ENCODE data around the gene SNAPIN.
A peak's percentile ranks its signal among the peaks of the same experiment; 100 is the strongest.

SNAPIN gene

DNA sequence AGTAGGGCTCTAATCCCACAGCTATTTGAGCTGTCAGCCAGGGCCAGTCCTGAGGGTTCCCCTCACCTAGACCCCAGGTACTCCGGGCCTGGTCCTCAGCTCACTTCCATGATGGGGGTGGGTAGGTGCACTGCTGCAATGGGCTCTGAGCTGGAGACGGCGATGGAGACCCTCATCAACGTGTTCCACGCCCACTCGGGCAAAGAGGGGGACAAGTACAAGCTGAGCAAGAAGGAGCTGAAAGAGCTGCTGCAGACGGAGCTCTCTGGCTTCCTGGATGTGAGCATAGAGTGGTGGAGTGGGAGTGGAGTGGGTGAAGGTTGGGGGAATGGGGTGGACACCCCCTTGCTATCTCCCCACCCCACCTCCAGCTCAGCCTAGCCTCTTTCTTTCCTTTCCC is 28.1 kb upstream of the SNAPIN start:
- H3K4me3 ChIP-seq (ENCODE audit: low read depth, low read length), result no peak overlapping the region
- in situ Hi-C loops (cut with HindIII; ENCODE audit: low sequenced_read_pairs), result no loop called here
- TF ChIP-seq, protein P1, sequence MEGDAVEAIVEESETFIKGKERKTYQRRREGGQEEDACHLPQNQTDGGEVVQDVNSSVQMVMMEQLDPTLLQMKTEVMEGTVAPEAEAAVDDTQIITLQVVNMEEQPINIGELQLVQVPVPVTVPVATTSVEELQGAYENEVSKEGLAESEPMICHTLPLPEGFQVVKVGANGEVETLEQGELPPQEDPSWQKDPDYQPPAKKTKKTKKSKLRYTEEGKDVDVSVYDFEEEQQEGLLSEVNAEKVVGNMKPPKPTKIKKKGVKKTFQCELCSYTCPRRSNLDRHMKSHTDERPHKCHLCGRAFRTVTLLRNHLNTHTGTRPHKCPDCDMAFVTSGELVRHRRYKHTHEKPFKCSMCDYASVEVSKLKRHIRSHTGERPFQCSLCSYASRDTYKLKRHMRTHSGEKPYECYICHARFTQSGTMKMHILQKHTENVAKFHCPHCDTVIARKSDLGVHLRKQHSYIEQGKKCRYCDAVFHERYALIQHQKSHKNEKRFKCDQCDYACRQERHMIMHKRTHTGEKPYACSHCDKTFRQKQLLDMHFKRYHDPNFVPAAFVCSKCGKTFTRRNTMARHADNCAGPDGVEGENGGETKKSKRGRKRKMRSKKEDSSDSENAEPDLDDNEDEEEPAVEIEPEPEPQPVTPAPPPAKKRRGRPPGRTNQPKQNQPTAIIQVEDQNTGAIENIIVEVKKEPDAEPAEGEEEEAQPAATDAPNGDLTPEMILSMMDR (IDR thresholded peaks at IDR 0.05; ENCODE audit: low read depth, low read length), result no peak

DNA sequence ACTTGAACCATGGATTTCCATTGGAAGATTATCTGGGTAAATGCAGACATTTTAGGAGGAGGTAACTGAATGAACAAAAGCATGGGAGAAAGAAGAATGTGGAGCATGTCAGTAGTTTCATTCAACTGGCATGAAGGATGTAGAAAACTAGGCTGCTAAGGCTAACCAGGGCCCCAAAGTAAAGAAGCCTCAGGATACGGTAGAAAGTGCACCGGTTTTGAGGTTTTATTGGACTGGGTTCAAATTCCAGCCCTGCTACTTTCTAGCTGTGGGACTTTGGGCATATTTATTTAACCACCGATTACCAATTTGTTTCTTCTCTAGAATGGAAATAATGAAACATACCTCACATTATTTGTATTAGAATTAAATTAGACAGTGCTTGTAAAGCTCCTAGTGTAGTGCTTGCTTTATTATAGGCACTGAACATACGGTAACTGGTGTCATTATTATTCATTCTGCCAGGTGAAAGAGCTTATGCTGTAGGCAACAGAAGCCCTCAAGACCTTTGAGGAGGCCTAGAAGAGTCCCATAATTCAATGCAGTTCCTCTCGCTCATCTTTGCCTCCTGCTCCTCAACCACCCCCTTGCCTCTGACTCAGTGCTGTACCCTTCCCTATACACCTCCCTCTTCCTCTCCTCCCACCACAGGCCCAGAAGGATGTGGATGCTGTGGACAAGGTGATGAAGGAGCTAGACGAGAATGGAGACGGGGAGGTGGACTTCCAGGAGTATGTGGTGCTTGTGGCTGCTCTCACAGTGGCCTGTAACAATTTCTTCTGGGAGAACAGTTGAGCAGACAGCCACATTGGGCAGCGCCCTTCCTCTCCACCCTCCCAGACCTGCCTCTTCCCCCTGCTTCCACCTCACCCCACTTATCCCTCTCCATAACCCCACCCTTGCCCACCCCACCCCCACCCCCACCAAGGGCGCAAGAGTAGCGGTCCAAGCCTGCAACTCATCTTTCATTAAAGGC is 27.2 kb upstream of the SNAPIN start:
- H3K4me3 ChIP-seq (ENCODE audit: low read depth, low read length), result no peak overlapping the region
- in situ Hi-C loops (cut with HindIII; ENCODE audit: low sequenced_read_pairs), result no loop called here
- TF ChIP-seq, protein P1 (IDR thresholded peaks at IDR 0.05; ENCODE audit: low read depth, low read length), result no peak
- no peak for DNase-seq (ENCODE audit: low read depth, low spot score)

More for the DNA sequence above, 28.1 kb upstream of the SNAPIN start:
- DNase-seq (ENCODE audit: low read depth, low spot score), result no peak

DNA sequence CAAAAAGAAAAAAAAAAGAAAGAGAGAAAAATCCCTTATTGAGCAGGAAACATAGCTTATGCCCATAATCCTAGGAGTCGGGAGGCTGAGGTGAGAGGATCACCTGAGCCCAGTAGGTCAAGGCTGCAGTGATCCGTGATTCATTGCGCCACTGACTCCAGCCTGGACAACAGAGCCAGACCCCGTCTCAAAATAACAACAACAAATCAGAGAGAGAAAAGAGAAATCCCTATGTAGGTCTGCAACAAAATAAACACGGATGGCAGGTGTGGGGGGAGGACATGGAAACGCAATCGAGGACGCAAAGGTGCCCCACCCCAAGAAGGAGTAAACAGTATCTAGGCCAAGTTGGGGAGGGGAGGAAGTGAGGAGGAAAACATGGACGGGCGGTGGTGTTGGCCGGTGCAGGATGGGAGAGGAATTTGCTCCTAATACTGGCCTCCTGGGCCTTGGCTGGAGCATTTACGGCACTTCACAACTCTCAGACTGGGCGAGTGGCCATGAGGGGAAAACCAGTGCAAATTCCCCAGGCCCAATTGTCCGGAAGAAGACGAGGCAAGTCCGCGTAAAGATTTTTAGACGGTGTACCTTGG is 25.2 kb upstream of the SNAPIN start:
- TF ChIP-seq, protein P1 (IDR thresholded peaks at IDR 0.05; ENCODE audit: low read depth, low read length), result no peak
- H3K4me3 ChIP-seq (ENCODE audit: low read depth, low read length), result peak overlapping the region; percentile 98
- DNase-seq (ENCODE audit: low read depth, low spot score), result no peak
- in situ Hi-C loops (cut with HindIII; ENCODE audit: low sequenced_read_pairs), result no loop called here

DNA sequence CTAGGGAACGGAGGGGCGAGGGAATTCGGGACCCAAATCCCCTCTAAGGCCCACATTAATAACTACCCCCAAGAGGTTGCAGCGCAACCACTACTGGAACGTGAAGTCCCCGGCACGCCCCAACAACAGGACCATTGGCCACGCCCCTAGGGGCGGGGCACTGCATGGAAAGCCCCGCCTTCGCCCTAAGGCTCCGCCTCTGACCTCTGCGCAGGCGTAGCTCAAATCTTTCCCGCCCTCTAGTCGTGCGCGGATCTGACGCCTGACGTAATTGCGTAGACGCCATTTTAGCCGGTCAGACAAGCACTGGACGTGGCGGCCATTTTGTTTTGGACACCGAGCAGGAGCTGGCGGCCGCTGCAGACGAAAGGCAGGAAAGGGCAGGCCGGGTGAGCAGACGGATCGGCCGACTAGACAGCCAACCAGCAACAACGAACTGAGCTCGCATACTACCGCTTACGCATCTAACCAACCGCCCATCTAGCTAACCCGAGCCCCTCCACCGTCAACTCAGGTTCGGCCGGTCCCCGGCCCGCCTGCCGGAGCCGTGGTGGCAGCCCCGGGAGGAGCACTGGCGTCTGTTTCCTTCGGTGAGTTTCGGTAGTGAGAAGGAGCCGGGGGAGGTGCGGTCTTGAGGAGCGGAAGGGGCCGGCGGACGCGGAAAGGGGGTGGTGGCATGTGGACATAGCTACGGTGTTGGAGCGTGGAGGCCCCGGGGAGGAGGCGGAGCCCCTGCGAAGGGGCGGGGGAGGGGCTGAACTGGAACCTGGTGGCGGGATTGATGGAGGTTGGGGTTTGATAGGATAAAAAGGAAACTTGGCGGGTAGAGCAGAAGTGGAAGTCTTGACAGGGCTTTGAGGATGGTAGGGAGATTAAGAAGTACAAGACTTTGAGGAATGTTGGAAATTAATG is 24.5 kb upstream of the SNAPIN start, which contains the start of gene CHTOP:
Gene CHTOP, plus strand, starts transcription at position 313 of the 912 bp plus-strand sequence. CDS start 2,523 bp downstream, outside the sequence.
- in situ Hi-C loops (cut with HindIII; ENCODE audit: low sequenced_read_pairs), result no loop called here
- peak within 1 kb of the TSS; percentile 98 for H3K4me3 ChIP-seq (ENCODE audit: low read depth, low read length)
- DNase-seq (ENCODE audit: low read depth, low spot score), result peak; percentile 98

DNA sequence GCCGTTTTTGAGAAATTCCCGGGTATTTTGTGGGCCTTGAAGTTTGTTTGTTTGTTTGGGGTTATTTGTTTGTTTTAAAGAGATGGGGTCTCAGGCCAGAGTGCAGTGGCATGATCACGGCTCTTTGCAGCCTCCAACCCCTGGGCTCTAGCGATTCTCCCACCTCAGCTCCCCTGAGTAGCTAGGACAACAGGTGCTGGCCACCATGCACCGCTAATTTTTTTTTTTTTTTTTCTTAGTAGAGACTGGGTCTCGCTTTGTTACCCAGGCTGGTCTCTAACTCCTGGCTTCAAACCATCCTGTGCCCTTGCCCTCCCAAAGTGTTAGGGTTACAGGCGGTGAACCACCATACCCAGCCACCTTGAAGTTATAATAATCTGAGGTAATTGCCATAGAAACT is 22.6 kb upstream of the SNAPIN start:
- no peak for DNase-seq (ENCODE audit: low read depth, low spot score)
- in situ Hi-C loops (cut with HindIII; ENCODE audit: low sequenced_read_pairs), result no loop called here
- TF ChIP-seq, protein P1 (IDR thresholded peaks at IDR 0.05; ENCODE audit: low read depth, low read length), result no peak
- H3K4me3 ChIP-seq (ENCODE audit: low read depth, low read length), result peak overlapping the region; percentile 98

More for the DNA sequence above, 24.5 kb upstream of the SNAPIN start, which contains the start of gene CHTOP:
- TF ChIP-seq, protein P1 (IDR thresholded peaks at IDR 0.05; ENCODE audit: low read depth, low read length), result no peak

DNA sequence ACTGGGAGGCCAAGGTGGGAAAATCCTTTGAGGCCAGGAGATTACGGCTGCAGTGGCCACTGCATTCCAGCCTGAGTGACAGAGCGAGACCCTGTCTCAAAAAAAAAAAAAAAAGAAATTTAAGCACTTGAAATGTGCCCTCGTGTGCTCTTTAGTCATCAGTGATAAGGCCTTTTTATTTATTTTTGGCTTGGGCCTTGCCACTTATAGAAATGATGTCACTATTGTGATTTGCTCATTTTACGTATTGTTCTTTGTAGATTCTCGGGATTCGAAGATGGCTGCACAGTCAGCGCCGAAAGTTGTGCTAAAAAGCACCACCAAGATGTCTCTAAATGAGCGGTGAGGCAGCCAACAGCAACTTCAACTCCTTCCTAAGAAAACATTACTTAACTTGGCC is 22.2 kb upstream of the SNAPIN start:
- H3K4me3 ChIP-seq (ENCODE audit: low read depth, low read length), result no peak overlapping the region
- TF ChIP-seq, protein P1 (IDR thresholded peaks at IDR 0.05; ENCODE audit: low read depth, low read length), result no peak
- in situ Hi-C loops (cut with HindIII; ENCODE audit: low sequenced_read_pairs), result no loop called here
- DNase-seq (ENCODE audit: low read depth, low spot score), result no peak
